ENCODE data around the gene TNP2.

Gene TNP2

GRCh38 chr16:11255737-11256660, 13.1 kb downstream of the TNP2 start, which contains the start of gene SOCS1:
Gene SOCS1, minus strand, starts transcription at chr16:11256204. Its CDS starts 726 bp downstream, at chr16:11255478.
- DNase-seq, result peak; percentile 68

GRCh38 chr16:11254913-11255736, 14.0 kb downstream of the TNP2 start:
- DNase-seq, result peak; percentile 21

- no peak for DNase-seq
Measured at GRCh38 chr16:11253995-11254912, 14.9 kb downstream of the TNP2 start.

- DNase-seq, result no peak
Measured at GRCh38 chr16:11253009-11253994, 15.8 kb downstream of the TNP2 start.

GRCh38 chr16:11252482-11252931, 16.6 kb downstream of the TNP2 start:
- DNase-seq, result no peak

GRCh38 chr16:11251525-11252481, 17.3 kb downstream of the TNP2 start:
- no peak for DNase-seq

GRCh38 chr16:11250786-11251524, 18.2 kb downstream of the TNP2 start:
- no peak for DNase-seq

GRCh38 chr16:11250091-11250785, 18.9 kb downstream of the TNP2 start:
- no peak for DNase-seq

GRCh38 chr16:11249233-11250061, 19.7 kb downstream of the TNP2 start:
- no peak for DNase-seq

GRCh38 chr16:11248133-11248532, 21.0 kb downstream of the TNP2 start:
- DNase-seq, result no peak

- no peak for DNase-seq
Measured at GRCh38 chr16:11245988-11246387, 23.1 kb downstream of the TNP2 start.

GRCh38 chr16:11245222-11245737, 23.8 kb downstream of the TNP2 start:
- no peak for DNase-seq

GRCh38 chr16:11242658-11243057, 26.5 kb downstream of the TNP2 start:
- no peak for DNase-seq

- no peak for DNase-seq
Measured at GRCh38 chr16:11241480-11242204, 27.5 kb downstream of the TNP2 start.

- no peak for DNase-seq
Measured at GRCh38 chr16:11240636-11241473, 28.3 kb downstream of the TNP2 start.
